ENCODE measurements around the gene TBC1D19. TPM values are rescaled to one million over a fixed set of nuclear protein-coding genes. Genes with fewer than 3 reads are reported as not detected.
A peak's percentile ranks its signal among the peaks of the same experiment; 100 is the strongest.
"Not testable (repeated sequence)": the region's sequence is repeated elsewhere in the genome, so short reads cannot be mapped to it uniquely, and the experiment has no call there.

TBC1D19 gene
- polyA plus RNA-seq, 1 donor from 2014 or later = 2.7 TPM

GRCh38 chr4:26685250-26685649, 101.4 kb downstream of the TBC1D19 start:
- no peak overlapping the region for H3K4me3 Mint-ChIP-seq
- H3K27me3 Mint-ChIP-seq = no peaks in the 10 kb centered on the region
- peaks cover 14% of the 10 kb centered on the region for H3K36me3 Mint-ChIP-seq
- peaks cover under 1 to 7% (median 2%) of the 10 kb centered on the region in 3 donors for H3K9me3 Mint-ChIP-seq
- no peaks in the 10 kb centered on the region for H3K4me1 Mint-ChIP-seq
- no peak overlapping the region for H3K27ac Mint-ChIP-seq

GRCh38 chr4:26687728-26688127, 103.8 kb downstream of the TBC1D19 start:
- Mint-ChIP-seq H3K4me3 (no peak overlapping the region), H3K27me3 (no peaks in the 10 kb centered on the region), H3K4me1 (no peaks in the 10 kb centered on the region), H3K27ac (no peak overlapping the region), H3K9me3 (no peaks in the 10 kb centered on the region), H3K36me3 (peaks cover 13% of the 10 kb centered on the region)

GRCh38 chr4:26690506-26690905, 106.6 kb downstream of the TBC1D19 start:
- Mint-ChIP-seq H3K4me3 (no peak overlapping the region), H3K27me3 (no peaks in the 10 kb centered on the region), H3K9me3 (no peaks in the 10 kb centered on the region), H3K4me1 (no peaks in the 10 kb centered on the region), H3K27ac (no peak overlapping the region), H3K36me3 (peaks cover 15% of the 10 kb centered on the region)

- peaks cover 0 to 7% (median 0%) of the 10 kb centered on the region in 3 donors for H3K9me3 Mint-ChIP-seq
- H3K4me3 Mint-ChIP-seq = no peak overlapping the region
- no peaks in the 10 kb centered on the region for H3K27me3 Mint-ChIP-seq
- H3K27ac Mint-ChIP-seq = peak overlapping the region in 1 of 3 donors; percentile 77
- no peaks in the 10 kb centered on the region for H3K4me1 Mint-ChIP-seq
- peaks cover 16% of the 10 kb centered on the region for H3K36me3 Mint-ChIP-seq
These were observed 108.3 kb downstream of the TBC1D19 start for GRCh38 chr4:26692014-26692726.

- H3K36me3 Mint-ChIP-seq = peaks cover 12% of the 10 kb centered on the region
- H3K27me3 Mint-ChIP-seq, H3K4me1 Mint-ChIP-seq, H3K27ac Mint-ChIP-seq, H3K9me3 Mint-ChIP-seq, H3K4me3 Mint-ChIP-seq: not testable (repeated sequence)
These were observed 110.2 kb downstream of the TBC1D19 start for GRCh38 chr4:26694131-26694530.

GRCh38 chr4:26700110-26700509, 116.2 kb downstream of the TBC1D19 start:
- Mint-ChIP-seq H3K27ac (no peak overlapping the region), H3K4me1 (no peaks in the 10 kb centered on the region), H3K4me3 (no peak overlapping the region), H3K9me3 (peaks cover 0 to 7% (median 0%) of the 10 kb centered on the region in 3 donors), H3K27me3 (no peaks in the 10 kb centered on the region), H3K36me3 (peaks cover 9% of the 10 kb centered on the region)

- Mint-ChIP-seq H3K4me3 (no peak overlapping the region), H3K9me3 (peaks cover 0 to 3% (median 0%) of the 10 kb centered on the region in 3 donors), H3K4me1 (no peaks in the 10 kb centered on the region), H3K27me3 (no peaks in the 10 kb centered on the region), H3K27ac (no peak overlapping the region), H3K36me3 (peaks cover 10% of the 10 kb centered on the region)
These were observed 117.2 kb downstream of the TBC1D19 start for GRCh38 chr4:26701095-26701494.

- H3K27ac Mint-ChIP-seq = peak overlapping the region in 1 of 3 donors; percentile 2
- no peaks in the 10 kb centered on the region for H3K27me3 Mint-ChIP-seq
- no peaks in the 10 kb centered on the region for H3K9me3 Mint-ChIP-seq
- no peak overlapping the region for H3K4me3 Mint-ChIP-seq
- H3K4me1 Mint-ChIP-seq = peaks cover 0 to 3% (median 0%) of the 10 kb centered on the region in 3 donors
- peaks cover 13% of the 10 kb centered on the region for H3K36me3 Mint-ChIP-seq
These were observed 117.9 kb downstream of the TBC1D19 start for GRCh38 chr4:26701786-26702227.

- H3K27me3 Mint-ChIP-seq = no peaks in the 10 kb centered on the region
- H3K9me3 Mint-ChIP-seq = peaks cover 2 to 16% (median 2%) of the 10 kb centered on the region in 3 donors
- H3K4me3 Mint-ChIP-seq = no peak overlapping the region
- H3K4me1 Mint-ChIP-seq = peaks cover 0 to 3% (median 0%) of the 10 kb centered on the region in 3 donors
- peaks cover 10% of the 10 kb centered on the region for H3K36me3 Mint-ChIP-seq
- no peak overlapping the region for H3K27ac Mint-ChIP-seq
These were observed 123.5 kb downstream of the TBC1D19 start for GRCh38 chr4:26707342-26707741.

GRCh38 chr4:26709246-26709645, 125.4 kb downstream of the TBC1D19 start:
- Mint-ChIP-seq H3K4me1 (peaks cover 0 to 3% (median 0%) of the 10 kb centered on the region in 3 donors), H3K4me3 (no peak overlapping the region), H3K27ac (no peak overlapping the region), H3K36me3 (peaks cover 11% of the 10 kb centered on the region), H3K27me3 (no peaks in the 10 kb centered on the region), H3K9me3 (peaks cover 2 to 16% (median 2%) of the 10 kb centered on the region in 3 donors)

- Mint-ChIP-seq H3K36me3 (peaks cover 5% of the 10 kb centered on the region), H3K4me1 (no peaks in the 10 kb centered on the region), H3K27ac (no peak overlapping the region), H3K9me3 (peaks cover 0 to 5% (median 0%) of the 10 kb centered on the region in 3 donors), H3K27me3 (no peaks in the 10 kb centered on the region), H3K4me3 (no peak overlapping the region)
These were observed 129.8 kb downstream of the TBC1D19 start for GRCh38 chr4:26713563-26714151.

- H3K27ac Mint-ChIP-seq = peak overlapping the region in 1 of 3 donors; percentile 73
- H3K4me1 Mint-ChIP-seq = no peaks in the 10 kb centered on the region
- no peaks in the 10 kb centered on the region for H3K27me3 Mint-ChIP-seq
- no peak overlapping the region for H3K4me3 Mint-ChIP-seq
- H3K9me3 Mint-ChIP-seq = no peaks in the 10 kb centered on the region
- H3K36me3 Mint-ChIP-seq = peaks cover 1% of the 10 kb centered on the region
These were observed 131.9 kb downstream of the TBC1D19 start for GRCh38 chr4:26715636-26716242.

GRCh38 chr4:26717332-26717731, 133.4 kb downstream of the TBC1D19 start:
- Mint-ChIP-seq H3K36me3 (peaks cover 1% of the 10 kb centered on the region), H3K9me3 (no peaks in the 10 kb centered on the region), H3K27me3 (no peaks in the 10 kb centered on the region), H3K4me3 (no peak overlapping the region), H3K4me1 (no peaks in the 10 kb centered on the region), H3K27ac (no peak overlapping the region)

GRCh38 chr4:26719954-26720552, 136.2 kb downstream of the TBC1D19 start:
- Mint-ChIP-seq H3K4me3 (no peak overlapping the region), H3K27me3 (no peaks in the 10 kb centered on the region), H3K36me3 (peaks cover 5% of the 10 kb centered on the region), H3K27ac (no peak overlapping the region), H3K9me3 (no peaks in the 10 kb centered on the region), H3K4me1 (peaks cover 0 to 3% (median 2%) of the 10 kb centered on the region in 3 donors)

- no peak overlapping the region for H3K27ac Mint-ChIP-seq
- peaks cover 10% of the 10 kb centered on the region for H3K36me3 Mint-ChIP-seq
- H3K9me3 Mint-ChIP-seq = no peaks in the 10 kb centered on the region
- H3K4me1 Mint-ChIP-seq = peaks cover 0 to 3% (median 2%) of the 10 kb centered on the region in 3 donors
- H3K4me3 Mint-ChIP-seq = no peak overlapping the region
- H3K27me3 Mint-ChIP-seq = no peaks in the 10 kb centered on the region
These were observed 137.8 kb downstream of the TBC1D19 start for GRCh38 chr4:26721685-26722084.
